ENCODE data around the gene RCL1. TPM values are rescaled to one million over a fixed set of nuclear protein-coding genes. Genes with fewer than 3 reads are reported as not detected.

Gene RCL1
- total and polyA plus RNA-seq, 3 experiments from 2014 or later: 17.7 to 39.1 (median 36.5) TPM

DNA sequence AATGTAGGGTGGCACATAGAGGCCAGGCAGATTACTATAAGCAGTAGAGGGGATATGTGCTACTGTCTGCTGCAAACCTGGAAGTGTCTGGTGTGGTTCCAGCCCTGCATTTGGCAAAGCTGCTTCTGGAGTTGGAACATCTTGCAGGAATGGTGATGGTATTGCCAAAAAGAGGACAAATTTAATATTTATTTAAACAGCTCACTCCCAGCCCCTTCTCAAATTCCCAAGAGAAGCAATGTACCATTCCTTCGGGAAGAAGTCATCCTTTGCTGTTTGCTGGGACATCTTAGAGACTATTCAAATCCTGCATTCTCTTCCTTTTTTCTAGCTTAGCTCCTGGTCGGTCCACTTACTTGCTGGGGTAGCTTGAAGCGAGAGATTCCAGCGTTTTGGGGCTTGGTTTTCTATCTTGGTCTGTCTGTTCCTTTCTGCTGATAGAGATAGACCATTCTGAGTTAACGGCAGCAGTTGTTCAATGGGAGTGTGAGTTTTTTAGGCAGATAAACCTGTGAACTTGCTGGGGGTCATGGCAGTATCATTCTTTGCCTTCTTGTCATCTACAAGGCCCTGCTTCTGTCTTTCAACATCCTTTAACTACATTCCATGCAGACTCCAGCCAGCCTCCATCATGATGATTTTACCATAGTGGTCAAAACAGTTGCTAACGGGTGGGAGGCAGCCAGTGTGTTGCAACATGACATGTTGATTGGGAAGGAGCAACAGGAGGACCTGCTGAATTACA lies 69.9 kb downstream of the RCL1 start:
- peak overlapping the region in 2 of 8 donors; percentile 37 to 51 for H3K27ac Mint-ChIP-seq
- H3K9me3 Mint-ChIP-seq: no peaks in the 10 kb centered on the region
- Histone ChIP-seq H3K9me3 (ENCODE audit: low read length) (no peaks in the 10 kb centered on the region), H3K36me3 (ENCODE audit: insufficient read depth, low read length) (peaks cover 8% of the 10 kb centered on the region), H3K27me3 (ENCODE audit: insufficient read depth, low read length, poor library complexity, severe bottlenecking) (no peaks in the 10 kb centered on the region), H3K27ac (ENCODE audit: low read depth, low read length) (peak overlapping the region; percentile 38), H3K4me1 (ENCODE audit: insufficient read depth, low read length) (no peaks in the 10 kb centered on the region), H3K4me3 (ENCODE audit: low read length) (no peak overlapping the region)
- peaks cover 17 to 49% (median 19%) of the 10 kb centered on the region in 3 donors for H3K36me3 Mint-ChIP-seq
- peaks cover 3 to 14% (median 3%) of the 10 kb centered on the region in 3 donors for H3K4me1 Mint-ChIP-seq
- ChIA-PET POLR2A (no interaction called here), CTCF (no interaction called here)
- H3K4me3 Mint-ChIP-seq: no peak overlapping the region
- DNase-seq: no peak
- no peaks in the 10 kb centered on the region for H3K27me3 Mint-ChIP-seq

DNA sequence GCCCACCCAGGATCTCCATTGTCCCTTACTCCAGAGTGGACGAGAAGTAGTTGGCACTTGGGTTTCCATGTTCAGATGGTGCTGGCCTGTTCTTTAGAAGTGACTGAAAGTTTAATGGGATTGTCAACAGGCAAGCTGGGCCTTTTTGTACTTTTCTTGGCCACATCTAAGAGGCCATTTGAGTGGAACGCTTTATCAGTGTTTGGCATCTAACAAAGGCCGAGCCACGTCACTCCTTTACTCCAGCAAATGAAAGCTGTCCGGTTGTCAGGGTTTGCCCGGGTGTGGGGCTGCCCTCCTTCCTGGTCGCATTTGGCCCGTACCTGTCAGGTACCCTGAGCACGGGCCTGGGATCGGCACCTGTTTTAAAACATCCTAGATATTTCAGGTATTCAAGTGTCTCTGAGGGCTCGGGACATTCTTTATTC lies 71.5 kb downstream of the RCL1 start:
- Histone ChIP-seq H3K27me3 (ENCODE audit: insufficient read depth, low read length, poor library complexity, severe bottlenecking) (no peaks in the 10 kb centered on the region), H3K27ac (ENCODE audit: low read depth, low read length) (peak overlapping the region; percentile 20), H3K4me3 (ENCODE audit: low read length) (no peak overlapping the region), H3K4me1 (ENCODE audit: insufficient read depth, low read length) (no peaks in the 10 kb centered on the region), H3K9me3 (ENCODE audit: low read length) (no peaks in the 10 kb centered on the region), H3K36me3 (ENCODE audit: insufficient read depth, low read length) (peaks cover 8% of the 10 kb centered on the region)
- no peak for DNase-seq
- Mint-ChIP-seq H3K4me3 (no peak overlapping the region), H3K4me1 (peaks cover 3 to 14% (median 3%) of the 10 kb centered on the region in 3 donors), H3K27ac (no peak overlapping the region), H3K36me3 (peaks cover 5 to 36% (median 8%) of the 10 kb centered on the region in 3 donors), H3K9me3 (no peaks in the 10 kb centered on the region), H3K27me3 (no peaks in the 10 kb centered on the region)
- ChIA-PET POLR2A (no interaction called here), CTCF (no interaction called here)

DNA sequence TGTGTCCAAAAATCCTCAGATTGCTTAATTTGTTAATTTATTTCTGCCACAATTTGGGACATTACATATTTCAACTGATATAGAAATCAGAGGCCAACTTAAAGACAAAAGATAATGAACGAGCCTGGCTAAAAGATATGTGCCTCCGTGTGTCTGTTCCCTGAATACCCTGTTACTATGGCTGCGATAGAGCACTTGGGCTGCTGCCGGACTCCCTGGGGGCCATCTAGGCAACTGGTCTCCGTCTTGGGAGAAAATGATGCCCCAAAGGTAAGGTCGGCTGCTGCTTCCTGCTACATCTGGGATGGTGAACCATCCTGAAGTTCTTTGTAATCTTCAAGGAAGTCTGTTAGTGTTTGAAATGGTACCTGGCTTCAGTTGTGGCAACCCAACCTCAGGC lies 72.0 kb downstream of the RCL1 start:
- Mint-ChIP-seq H3K9me3 (no peaks in the 10 kb centered on the region), H3K36me3 (peaks cover 4 to 32% (median 8%) of the 10 kb centered on the region in 3 donors), H3K4me1 (peaks cover 3 to 14% (median 3%) of the 10 kb centered on the region in 3 donors), H3K4me3 (no peak overlapping the region), H3K27me3 (no peaks in the 10 kb centered on the region), H3K27ac (no peak overlapping the region)
- Histone ChIP-seq H3K9me3 (ENCODE audit: low read length) (no peaks in the 10 kb centered on the region), H3K4me3 (ENCODE audit: low read length) (no peak overlapping the region), H3K36me3 (ENCODE audit: insufficient read depth, low read length) (peaks cover 8% of the 10 kb centered on the region), H3K4me1 (ENCODE audit: insufficient read depth, low read length) (no peaks in the 10 kb centered on the region), H3K27ac (ENCODE audit: low read depth, low read length) (peak overlapping the region; percentile 20), H3K27me3 (ENCODE audit: insufficient read depth, low read length, poor library complexity, severe bottlenecking) (no peaks in the 10 kb centered on the region)
- no peak for DNase-seq
- CTCF ChIA-PET: interaction anchor here (0.9 kb wide), 1 partner anchor 14 kb away, joined by 3 read pairs; no protein-coding TSS in a partner anchor
- POLR2A ChIA-PET: no interaction called here

DNA sequence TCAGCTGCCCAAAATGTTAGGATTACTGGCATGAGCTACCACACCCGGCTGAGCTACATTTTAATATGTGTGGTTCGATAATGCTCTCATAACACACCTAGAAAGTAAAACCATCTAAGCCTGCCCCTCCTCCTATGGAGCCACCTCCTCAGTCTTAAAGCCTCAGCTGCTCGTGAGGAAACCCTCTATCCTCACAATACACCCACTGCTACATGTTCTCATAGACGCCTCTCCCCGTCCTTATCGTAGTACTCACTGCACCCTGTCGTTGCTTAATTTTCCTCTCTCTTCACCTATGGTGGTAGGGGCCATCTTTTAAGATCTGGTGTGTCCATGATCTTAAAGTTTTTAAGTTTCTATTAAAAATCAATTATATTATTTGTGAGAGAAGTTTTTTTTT lies 72.9 kb downstream of the RCL1 start:
- no peaks in the 10 kb centered on the region for H3K27me3 Mint-ChIP-seq
- H3K4me1 Mint-ChIP-seq: peaks cover 3 to 14% (median 3%) of the 10 kb centered on the region in 3 donors
- H3K36me3 ChIP-seq (ENCODE audit: insufficient read depth, low read length): peaks cover 3% of the 10 kb centered on the region
- H3K27ac Mint-ChIP-seq: peak overlapping the region in 2 of 8 donors; percentile 35 to 78
- no peaks in the 10 kb centered on the region for H3K4me1 ChIP-seq (ENCODE audit: insufficient read depth, low read length)
- ChIA-PET CTCF (interaction anchor here (0.9 kb wide), 1 partner anchor 15 kb away, joined by 3 read pairs; no protein-coding TSS in a partner anchor), POLR2A (no interaction called here)
- peaks cover 2 to 23% (median 7%) of the 10 kb centered on the region in 3 donors for H3K36me3 Mint-ChIP-seq
- H3K9me3 ChIP-seq (ENCODE audit: low read length): no peaks in the 10 kb centered on the region
- no peak overlapping the region for H3K27ac ChIP-seq (ENCODE audit: low read depth, low read length)
- no peaks in the 10 kb centered on the region for H3K27me3 ChIP-seq (ENCODE audit: insufficient read depth, low read length, poor library complexity, severe bottlenecking)
- H3K4me3 ChIP-seq (ENCODE audit: low read length): no peak overlapping the region
- H3K9me3 Mint-ChIP-seq: no peaks in the 10 kb centered on the region
- DNase-seq: no peak
- no peak overlapping the region for H3K4me3 Mint-ChIP-seq

DNA sequence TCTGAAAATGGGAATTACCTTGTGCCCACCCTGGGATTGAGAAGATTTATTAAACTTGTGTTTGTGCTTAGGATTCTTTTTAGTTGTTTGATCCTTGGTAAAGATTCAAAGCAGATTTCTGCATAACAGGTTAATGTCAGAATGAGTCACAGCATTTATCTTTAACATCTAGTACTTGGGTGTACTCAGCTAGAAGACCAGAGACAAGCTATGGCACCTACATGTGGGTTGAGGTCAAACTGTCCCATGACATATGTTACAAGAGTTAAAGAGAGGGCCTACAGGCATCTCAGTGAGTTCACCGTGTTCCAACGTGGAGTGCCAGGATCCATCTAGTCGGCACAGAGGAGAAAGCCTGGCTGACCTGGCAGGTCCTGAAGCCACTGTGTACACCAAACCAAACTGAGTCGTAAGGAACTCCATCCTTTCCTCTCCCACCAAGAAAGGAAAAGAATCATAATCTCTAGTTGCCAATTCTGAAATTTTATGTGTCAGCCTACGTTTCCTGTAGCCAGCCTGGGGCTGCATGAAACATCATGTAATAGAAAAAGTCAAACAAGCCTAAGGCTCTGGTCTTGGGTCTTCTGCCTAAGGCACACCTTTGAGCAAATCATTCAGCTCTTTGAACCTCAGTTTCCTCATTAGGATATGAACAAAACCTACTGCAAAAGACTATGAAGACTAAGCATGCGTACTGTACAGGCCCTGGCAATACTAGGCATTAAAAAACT lies 73.7 kb downstream of the RCL1 start:
- H3K27ac Mint-ChIP-seq: peak overlapping the region in 1 of 8 donors; percentile 32
- Histone ChIP-seq H3K9me3 (ENCODE audit: low read length) (no peaks in the 10 kb centered on the region), H3K4me1 (ENCODE audit: insufficient read depth, low read length) (no peaks in the 10 kb centered on the region), H3K27me3 (ENCODE audit: insufficient read depth, low read length, poor library complexity, severe bottlenecking) (no peaks in the 10 kb centered on the region), H3K36me3 (ENCODE audit: insufficient read depth, low read length) (no peaks in the 10 kb centered on the region), H3K27ac (ENCODE audit: low read depth, low read length) (no peak overlapping the region), H3K4me3 (ENCODE audit: low read length) (no peak overlapping the region)
- no peaks in the 10 kb centered on the region for H3K27me3 Mint-ChIP-seq
- ChIA-PET POLR2A (no interaction called here), CTCF (no interaction called here)
- no peak for DNase-seq
- H3K4me3 Mint-ChIP-seq: no peak overlapping the region
- peaks cover 0 to 16% (median 5%) of the 10 kb centered on the region in 3 donors for H3K36me3 Mint-ChIP-seq
- H3K4me1 Mint-ChIP-seq: peaks cover 3 to 14% (median 3%) of the 10 kb centered on the region in 3 donors
- H3K9me3 Mint-ChIP-seq: no peaks in the 10 kb centered on the region

DNA sequence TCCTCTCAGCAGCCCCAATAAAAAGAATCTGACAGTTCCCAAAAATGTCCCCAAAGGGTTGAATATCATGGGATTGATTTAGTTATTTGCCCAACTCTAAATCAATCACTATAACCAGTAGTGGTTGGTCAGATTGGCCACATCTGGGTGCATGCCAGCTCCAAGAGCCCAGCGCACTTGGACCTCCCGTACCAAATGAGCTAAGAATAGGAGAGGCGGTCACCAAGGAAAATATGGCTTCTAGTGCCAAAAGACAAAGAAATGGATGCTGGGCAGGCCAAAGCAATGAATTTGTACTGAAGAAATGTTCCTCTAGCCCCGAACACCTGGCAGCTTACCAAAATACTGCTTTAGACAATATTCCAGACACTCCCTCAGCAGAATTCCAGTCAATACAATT lies 80.3 kb downstream of the RCL1 start:
- Mint-ChIP-seq H3K4me1 (no peaks in the 10 kb centered on the region), H3K9me3 (no peaks in the 10 kb centered on the region), H3K27ac (no peak overlapping the region), H3K36me3 (peaks cover 3 to 17% (median 8%) of the 10 kb centered on the region in 3 donors), H3K4me3 (no peak overlapping the region), H3K27me3 (peaks cover 0 to 1% of the 10 kb centered on the region in 2 donors)
- H3K36me3 ChIP-seq (ENCODE audit: insufficient read depth, low read length): no peaks in the 10 kb centered on the region
- ChIA-PET POLR2A (no interaction called here), CTCF (no interaction called here)
- H3K27ac ChIP-seq (ENCODE audit: low read depth, low read length): no peak overlapping the region
- no peaks in the 10 kb centered on the region for H3K9me3 ChIP-seq (ENCODE audit: low read length)
- H3K4me3 ChIP-seq (ENCODE audit: low read length): no peak overlapping the region
- no peaks in the 10 kb centered on the region for H3K4me1 ChIP-seq (ENCODE audit: insufficient read depth, low read length)
- H3K27me3 ChIP-seq (ENCODE audit: insufficient read depth, low read length, poor library complexity, severe bottlenecking): no peaks in the 10 kb centered on the region
- DNase-seq: no peak

DNA sequence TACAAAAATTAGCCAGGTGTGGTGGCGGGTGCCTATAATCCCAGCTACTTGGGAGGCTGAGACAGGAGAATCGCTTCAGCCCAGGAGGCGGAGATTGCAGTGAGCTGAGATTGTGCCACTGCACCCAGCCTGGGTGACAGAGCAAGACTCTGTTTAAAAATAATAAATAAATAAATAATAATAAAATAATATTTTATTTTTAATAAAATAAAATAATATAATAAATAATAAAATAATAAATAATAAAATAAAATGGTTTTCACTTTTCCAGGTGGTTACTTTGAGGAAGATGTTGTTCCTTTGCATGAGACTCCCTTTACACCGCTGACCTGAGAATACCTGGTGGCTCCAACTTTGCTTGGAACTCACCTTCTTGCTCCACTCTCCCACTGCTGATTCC lies 82.8 kb downstream of the RCL1 start:
- H3K27ac Mint-ChIP-seq: no peak overlapping the region
- H3K36me3 Mint-ChIP-seq: peaks cover 3 to 17% (median 7%) of the 10 kb centered on the region in 3 donors
- H3K27me3 Mint-ChIP-seq: peaks cover 0 to 1% of the 10 kb centered on the region in 2 donors
- CTCF ChIA-PET: no interaction called here
- no peak overlapping the region for H3K27ac ChIP-seq (ENCODE audit: low read depth, low read length)
- no peak overlapping the region for H3K4me3 ChIP-seq (ENCODE audit: low read length)
- H3K4me1 Mint-ChIP-seq: no peaks in the 10 kb centered on the region
- H3K9me3 ChIP-seq (ENCODE audit: low read length): no peaks in the 10 kb centered on the region
- POLR2A ChIA-PET: no interaction called here
- no peak overlapping the region for H3K4me3 Mint-ChIP-seq
- no peaks in the 10 kb centered on the region for H3K4me1 ChIP-seq (ENCODE audit: insufficient read depth, low read length)
- no peaks in the 10 kb centered on the region for H3K36me3 ChIP-seq (ENCODE audit: insufficient read depth, low read length)
- H3K9me3 Mint-ChIP-seq: no peaks in the 10 kb centered on the region
- no peak for DNase-seq
- no peaks in the 10 kb centered on the region for H3K27me3 ChIP-seq (ENCODE audit: insufficient read depth, low read length, poor library complexity, severe bottlenecking)

DNA sequence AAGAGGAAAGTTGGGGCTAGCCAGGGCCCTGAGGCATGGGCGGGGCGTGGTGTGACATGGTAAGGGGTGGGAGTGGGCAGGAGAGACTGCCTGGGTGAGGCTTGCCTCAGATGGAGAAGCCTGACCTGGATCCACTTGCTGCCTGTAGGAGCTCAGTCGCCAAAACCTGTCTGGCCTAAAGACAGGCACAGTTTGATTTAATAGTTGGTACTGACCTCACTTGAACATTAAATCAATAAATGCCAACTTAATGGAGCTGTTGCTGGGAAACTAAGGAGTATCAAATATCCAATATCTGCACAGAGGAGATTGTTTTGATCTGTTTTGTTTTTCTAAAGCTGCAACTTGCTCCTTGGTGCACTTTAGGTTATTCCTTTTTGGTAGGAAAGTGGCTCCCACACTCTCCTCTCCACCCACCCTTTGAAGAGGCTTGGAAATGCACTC lies 86.4 kb downstream of the RCL1 start:
- H3K36me3 ChIP-seq (ENCODE audit: insufficient read depth, low read length): no peaks in the 10 kb centered on the region
- H3K4me1 ChIP-seq (ENCODE audit: insufficient read depth, low read length): no peaks in the 10 kb centered on the region
- no peaks in the 10 kb centered on the region for H3K9me3 ChIP-seq (ENCODE audit: low read length)
- ChIA-PET POLR2A (no interaction called here), CTCF (no interaction called here)
- Mint-ChIP-seq H3K4me3 (no peak overlapping the region), H3K36me3 (peaks cover 5 to 11% (median 7%) of the 10 kb centered on the region in 3 donors), H3K27me3 (peaks cover 0 to 1% of the 10 kb centered on the region in 2 donors), H3K9me3 (no peaks in the 10 kb centered on the region), H3K4me1 (no peaks in the 10 kb centered on the region), H3K27ac (peak overlapping the region in 1 of 8 donors; percentile 13)
- no peaks in the 10 kb centered on the region for H3K27me3 ChIP-seq (ENCODE audit: insufficient read depth, low read length, poor library complexity, severe bottlenecking)
- DNase-seq: no peak
- H3K27ac ChIP-seq (ENCODE audit: low read depth, low read length): no peak overlapping the region
- no peak overlapping the region for H3K4me3 ChIP-seq (ENCODE audit: low read length)

All from CD8-positive, alpha-beta memory T cell (primary cell).